Measurements from ENCODE around the gene IGSF9B.

IGSF9B gene

DNA sequence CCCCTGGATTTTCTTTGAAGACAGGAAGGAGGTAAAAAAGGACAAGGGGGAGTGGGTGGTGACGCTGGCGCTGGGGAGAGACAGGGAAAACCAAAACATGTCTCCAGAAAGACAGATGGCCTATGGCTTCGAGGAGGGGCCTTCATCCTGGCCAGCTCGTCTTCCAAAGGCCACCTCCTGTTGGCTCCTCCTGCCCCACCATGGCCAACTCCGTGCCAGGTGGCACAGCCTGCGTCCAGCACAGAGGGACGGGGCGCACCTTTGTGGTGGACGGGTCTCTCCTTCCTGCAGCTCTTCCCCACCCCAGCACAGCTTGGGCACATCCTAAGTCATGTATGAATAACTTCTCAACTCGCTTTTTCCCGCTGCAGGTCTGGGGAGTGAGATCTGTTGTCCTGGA, 22.7 kb downstream of the IGSF9B start:
- H3K9me2 ChIP-seq (replicated peaks; ENCODE audit: insufficient read depth, low read length), result no peaks in the 10 kb centered on the region
- H3K27ac ChIP-seq (ENCODE audit: low read depth, low read length), result no peak overlapping the region
- H3K4me2 ChIP-seq (ENCODE audit: low read depth, low read length, poor library complexity, severe bottlenecking), result no peak overlapping the region
- H2AFZ ChIP-seq (ENCODE audit: low read depth, low read length, severe bottlenecking), result no peak overlapping the region
- no peak for TF ChIP-seq EZH2phosphoT487 (conservative IDR thresholded peaks at IDR 0.05; ENCODE audit: low read length)
- TF ChIP-seq, protein P1, sequence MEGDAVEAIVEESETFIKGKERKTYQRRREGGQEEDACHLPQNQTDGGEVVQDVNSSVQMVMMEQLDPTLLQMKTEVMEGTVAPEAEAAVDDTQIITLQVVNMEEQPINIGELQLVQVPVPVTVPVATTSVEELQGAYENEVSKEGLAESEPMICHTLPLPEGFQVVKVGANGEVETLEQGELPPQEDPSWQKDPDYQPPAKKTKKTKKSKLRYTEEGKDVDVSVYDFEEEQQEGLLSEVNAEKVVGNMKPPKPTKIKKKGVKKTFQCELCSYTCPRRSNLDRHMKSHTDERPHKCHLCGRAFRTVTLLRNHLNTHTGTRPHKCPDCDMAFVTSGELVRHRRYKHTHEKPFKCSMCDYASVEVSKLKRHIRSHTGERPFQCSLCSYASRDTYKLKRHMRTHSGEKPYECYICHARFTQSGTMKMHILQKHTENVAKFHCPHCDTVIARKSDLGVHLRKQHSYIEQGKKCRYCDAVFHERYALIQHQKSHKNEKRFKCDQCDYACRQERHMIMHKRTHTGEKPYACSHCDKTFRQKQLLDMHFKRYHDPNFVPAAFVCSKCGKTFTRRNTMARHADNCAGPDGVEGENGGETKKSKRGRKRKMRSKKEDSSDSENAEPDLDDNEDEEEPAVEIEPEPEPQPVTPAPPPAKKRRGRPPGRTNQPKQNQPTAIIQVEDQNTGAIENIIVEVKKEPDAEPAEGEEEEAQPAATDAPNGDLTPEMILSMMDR (IDR thresholded peaks at IDR 0.05; ENCODE audit: insufficient read depth, low read length, poor library complexity, severe bottlenecking), result no peak
- no peaks in the 10 kb centered on the region for H4K20me1 ChIP-seq (ENCODE audit: low read depth, low read length)
- H3K27me3 ChIP-seq (ENCODE audit: low read length), result no peaks in the 10 kb centered on the region
- no peaks in the 10 kb centered on the region for H3K79me2 ChIP-seq (ENCODE audit: insufficient read depth, low read length)
- H3F3A ChIP-seq (ENCODE audit: insufficient read depth), result no peaks in the 10 kb centered on the region
- no peak overlapping the region for H3K9ac ChIP-seq (ENCODE audit: low read length)
- H3K4me3 ChIP-seq (ENCODE audit: insufficient read depth, low read length, poor library complexity, severe bottlenecking), result no peak overlapping the region
- H3K36me3 ChIP-seq (ENCODE audit: low read length), result no peaks in the 10 kb centered on the region
- no peaks in the 10 kb centered on the region for H3K9me3 ChIP-seq (ENCODE audit: insufficient read depth, low read length)

DNA sequence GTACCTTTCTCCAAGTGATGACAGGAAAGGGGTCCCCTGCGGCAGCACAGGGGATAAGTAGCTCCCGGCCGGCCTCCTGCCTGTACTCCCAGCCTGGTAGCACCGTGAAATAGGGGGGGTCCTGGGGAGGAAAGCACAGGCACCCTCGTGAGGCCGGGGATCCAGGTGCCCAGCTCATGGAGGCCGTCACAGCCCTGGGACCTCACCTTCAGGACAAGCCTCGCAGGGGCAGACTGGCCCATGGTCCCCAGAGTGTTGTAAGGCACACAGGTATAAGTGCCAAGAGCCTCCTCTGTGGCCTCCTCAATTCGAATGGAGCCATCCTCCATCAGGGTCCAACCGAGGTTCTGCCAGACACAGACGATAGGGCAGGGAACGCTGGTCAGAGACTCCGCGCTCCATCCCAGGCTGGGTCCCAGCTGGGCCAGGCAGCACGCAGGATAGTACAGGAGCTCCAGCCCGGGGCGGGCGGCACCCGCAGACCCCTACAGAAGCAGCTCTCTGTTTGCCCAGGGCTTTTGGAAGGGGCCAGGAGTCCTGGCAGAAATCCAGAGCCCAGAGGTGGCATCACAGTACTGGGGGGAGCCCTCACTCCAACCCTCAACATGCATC, 25.2 kb downstream of the IGSF9B start:
- Histone ChIP-seq H2AFZ (ENCODE audit: low read depth, low read length, severe bottlenecking) (no peak overlapping the region), H3F3A (ENCODE audit: insufficient read depth) (no peaks in the 10 kb centered on the region), H3K4me3 (ENCODE audit: insufficient read depth, low read length, poor library complexity, severe bottlenecking) (no peak overlapping the region), H3K9me2 (replicated peaks; ENCODE audit: insufficient read depth, low read length) (no peaks in the 10 kb centered on the region), H3K4me2 (ENCODE audit: low read depth, low read length, poor library complexity, severe bottlenecking) (no peak overlapping the region), H3K9ac (ENCODE audit: low read length) (no peak overlapping the region), H3K27me3 (ENCODE audit: low read length) (no peaks in the 10 kb centered on the region), H3K9me3 (ENCODE audit: insufficient read depth, low read length) (no peaks in the 10 kb centered on the region), H3K79me2 (ENCODE audit: insufficient read depth, low read length) (no peaks in the 10 kb centered on the region), H3K27ac (ENCODE audit: low read depth, low read length) (no peak overlapping the region), H4K20me1 (ENCODE audit: low read depth, low read length) (no peaks in the 10 kb centered on the region), H3K36me3 (ENCODE audit: low read length) (no peaks in the 10 kb centered on the region)
- no peak for TF ChIP-seq EZH2phosphoT487 (conservative IDR thresholded peaks at IDR 0.05; ENCODE audit: low read length)
- TF ChIP-seq, protein P1 (IDR thresholded peaks at IDR 0.05; ENCODE audit: insufficient read depth, low read length, poor library complexity, severe bottlenecking), result no peak

DNA sequence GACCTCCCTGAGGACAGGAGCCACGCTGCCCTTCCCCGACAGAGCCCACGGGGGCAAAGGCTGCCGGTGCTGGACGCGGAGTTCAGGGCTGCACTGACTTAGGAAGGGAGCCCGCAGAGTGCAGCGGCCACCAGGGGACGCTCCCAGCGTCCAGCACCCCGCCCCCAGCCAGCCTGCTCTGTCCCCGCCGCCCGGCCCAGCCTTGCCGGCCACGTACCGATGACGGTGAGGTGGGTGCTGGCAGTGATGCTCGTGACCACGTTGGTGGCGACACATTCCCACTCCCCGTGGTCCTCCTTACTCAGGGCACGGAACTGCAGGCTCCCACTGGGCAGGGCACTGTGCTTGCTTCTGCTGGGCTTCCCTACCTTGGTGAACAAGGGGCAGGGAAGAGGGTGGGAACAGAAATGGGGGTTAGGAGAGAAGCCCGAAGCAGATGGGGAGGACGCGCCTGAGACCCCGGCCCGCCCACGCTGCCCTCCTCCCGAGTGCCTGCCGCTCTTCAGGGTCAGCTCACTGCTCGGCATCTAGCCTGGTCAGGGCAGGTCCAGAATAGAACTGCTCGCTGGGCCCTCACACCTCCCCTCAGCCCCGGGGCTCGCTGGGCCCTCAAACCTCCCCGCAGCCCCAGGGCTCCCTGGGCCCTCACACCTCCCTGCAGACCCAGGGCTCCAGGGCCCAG, 25.9 kb downstream of the IGSF9B start:
- Histone ChIP-seq H3K4me2 (ENCODE audit: low read depth, low read length, poor library complexity, severe bottlenecking) (no peak overlapping the region), H3K27me3 (ENCODE audit: low read length) (no peaks in the 10 kb centered on the region), H3K27ac (ENCODE audit: low read depth, low read length) (no peak overlapping the region), H3K79me2 (ENCODE audit: insufficient read depth, low read length) (no peaks in the 10 kb centered on the region), H3K4me3 (ENCODE audit: insufficient read depth, low read length, poor library complexity, severe bottlenecking) (no peak overlapping the region), H3K36me3 (ENCODE audit: low read length) (no peaks in the 10 kb centered on the region), H4K20me1 (ENCODE audit: low read depth, low read length) (no peaks in the 10 kb centered on the region), H3K9me3 (ENCODE audit: insufficient read depth, low read length) (no peaks in the 10 kb centered on the region), H2AFZ (ENCODE audit: low read depth, low read length, severe bottlenecking) (no peak overlapping the region), H3K9ac (ENCODE audit: low read length) (no peak overlapping the region), H3F3A (ENCODE audit: insufficient read depth) (no peaks in the 10 kb centered on the region), H3K9me2 (replicated peaks; ENCODE audit: insufficient read depth, low read length) (no peaks in the 10 kb centered on the region)
- TF ChIP-seq EZH2phosphoT487 (conservative IDR thresholded peaks at IDR 0.05; ENCODE audit: low read length), result no peak
- TF ChIP-seq, protein P1 (IDR thresholded peaks at IDR 0.05; ENCODE audit: insufficient read depth, low read length, poor library complexity, severe bottlenecking), result no peak
